HG03066 (cell line): ENCODE measurements around the gene GALM.
"Not testable (repeated sequence)": the region's sequence is repeated elsewhere in the genome, so short reads cannot be mapped to it uniquely, and the experiment has no call there.

Experiments used
- ATAC-seq: cut with Tn5 transposase; IDR thresholded peaks from one replicate; pipeline ENCODE4 v1.9.1; 2021; ENCODE audit warnings: low read depth; ENCODE audit not compliant: unreplicated experiment

Gene GALM

DNA sequence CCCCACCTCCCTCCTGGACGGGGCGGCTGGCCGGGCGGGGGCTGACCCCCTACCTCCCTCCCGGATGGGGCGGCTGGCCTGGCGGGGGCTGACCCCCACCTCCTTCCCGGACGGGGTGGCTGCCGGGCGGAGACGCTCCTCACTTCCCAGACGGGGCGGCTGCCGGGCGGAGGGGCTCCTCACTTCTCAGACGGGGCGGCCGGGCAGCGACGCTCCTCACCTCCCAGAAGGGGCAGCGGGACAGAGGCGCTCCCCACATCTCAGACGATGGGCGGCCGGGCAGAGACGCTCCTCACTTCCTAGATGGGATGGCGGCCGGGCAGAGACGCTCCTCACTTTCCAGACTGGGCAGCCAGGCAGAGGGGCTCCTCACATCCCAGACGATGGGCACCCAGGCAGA, 90.0 kb downstream of the GALM start:
- ATAC-seq, result not testable (repeated sequence)

GRCh38 chr2:38763228-38763627, 97.3 kb downstream of the GALM start:
- ATAC-seq, result no peak

- no peak for ATAC-seq
Observed at GRCh38 chr2:38763728-38764127, 97.8 kb downstream of the GALM start.

GRCh38 chr2:38765149-38765548, 99.2 kb downstream of the GALM start:
- no peak for ATAC-seq

DNA sequence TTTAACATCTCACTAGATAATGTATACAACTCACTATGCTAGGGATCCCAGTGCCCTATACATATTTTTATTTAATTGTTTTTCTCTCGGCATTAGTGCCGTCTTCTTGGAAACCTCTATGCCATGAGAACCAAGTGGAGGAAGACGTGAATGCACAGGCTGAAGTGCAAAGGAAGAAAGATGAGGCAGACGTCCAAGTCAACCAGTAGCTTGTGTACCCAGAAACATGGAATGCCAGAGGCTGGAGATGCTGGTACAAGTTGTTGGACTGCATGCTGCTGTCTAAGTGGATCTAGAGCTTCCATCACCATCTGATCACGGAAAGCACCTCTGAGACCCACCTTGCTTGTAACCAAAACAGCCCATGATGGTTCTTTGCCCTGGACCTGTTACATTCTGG, 99.6 kb downstream of the GALM start:
- ATAC-seq, result no peak

- ATAC-seq, result no peak
Observed at GRCh38 chr2:38771632-38772031, 105.7 kb downstream of the GALM start.

DNA sequence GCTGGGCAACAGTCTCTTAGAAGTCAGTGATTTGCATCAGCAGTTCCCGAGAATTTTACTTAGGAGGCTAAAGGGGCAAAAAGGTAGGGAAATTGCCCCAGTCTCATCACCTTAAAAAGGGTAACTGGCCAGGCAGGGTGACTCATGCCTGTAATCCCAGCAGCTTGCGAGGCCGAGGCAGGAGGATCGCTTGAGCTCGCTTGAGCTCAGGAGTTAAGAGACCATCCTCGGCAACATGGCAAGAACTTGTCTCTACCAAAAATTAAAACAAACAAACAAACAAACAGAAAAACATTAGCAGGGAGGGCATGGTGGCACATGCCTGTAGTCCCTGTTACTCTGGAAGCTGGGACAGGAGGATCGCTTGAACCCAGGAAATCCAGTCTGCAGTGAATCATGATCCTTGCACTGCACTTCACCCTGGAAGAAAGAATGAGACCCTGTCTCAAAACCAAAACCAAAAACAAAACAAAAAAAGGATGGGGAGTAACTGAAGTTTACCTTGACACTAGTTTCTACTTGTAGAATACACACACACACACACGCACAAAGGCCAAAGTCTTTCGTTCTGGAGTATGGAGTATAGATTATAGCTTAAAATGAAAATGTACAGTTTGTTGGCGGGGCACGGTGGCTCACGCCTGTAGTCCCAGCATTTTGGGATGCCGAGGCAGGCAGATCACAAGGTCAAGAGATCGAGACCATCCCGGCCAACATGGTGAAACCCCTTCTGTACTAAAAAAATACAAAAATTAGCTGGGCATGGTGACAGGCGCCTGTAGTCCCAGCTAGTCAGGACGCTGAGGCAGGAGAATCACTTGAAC, 109.4 kb downstream of the GALM start:
- ATAC-seq, result no peak

DNA sequence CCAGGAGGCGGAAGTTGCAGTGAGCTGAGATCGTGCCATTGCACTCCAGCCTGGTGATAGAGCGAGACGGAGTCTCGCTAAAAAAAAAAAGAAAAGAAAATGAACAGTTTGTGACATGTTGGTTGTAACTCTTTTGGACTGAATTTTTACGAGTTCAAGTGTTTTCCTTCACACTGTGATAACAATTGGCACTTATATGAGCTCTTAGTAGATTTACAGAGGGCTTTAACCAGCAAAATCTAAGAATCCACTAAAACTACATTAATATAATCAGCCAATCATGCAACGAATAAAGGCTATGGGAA, 110.0 kb downstream of the GALM start:
- ATAC-seq, result no peak

- no peak for ATAC-seq
Observed at GRCh38 chr2:38776531-38776930, 110.6 kb downstream of the GALM start.

GRCh38 chr2:38778687-38779082, 112.8 kb downstream of the GALM start:
- no peak for ATAC-seq

GRCh38 chr2:38783586-38783985, 117.7 kb downstream of the GALM start:
- no peak for ATAC-seq
